Measurements from ENCODE around the gene FAM120B.

FAM120B gene

GRCh38 chr6:170424604-170425126 lies 118.1 kb downstream of the FAM120B start:
- DNase-seq, result no peak

DNA sequence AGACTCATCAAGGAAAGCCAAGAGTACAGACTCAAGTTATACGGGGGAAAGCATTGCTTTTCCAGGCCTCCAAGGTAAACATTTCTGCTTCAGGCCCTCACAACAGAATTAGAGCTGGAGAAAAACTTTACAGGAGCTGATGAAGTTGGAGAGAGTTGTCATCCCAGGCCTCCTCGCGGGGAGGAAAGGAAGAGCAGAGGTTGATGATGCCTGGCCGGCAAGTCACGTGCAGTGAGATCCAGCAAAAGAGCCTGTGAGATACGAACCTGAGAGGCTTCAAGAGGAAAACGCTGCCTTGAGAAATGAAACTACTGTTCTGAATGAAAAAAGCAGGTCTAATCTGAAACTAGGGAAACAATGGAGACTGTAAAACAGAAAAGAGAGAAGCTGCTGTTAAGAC lies 122.9 kb downstream of the FAM120B start:
- DNase-seq, result peak; percentile 35

DNA sequence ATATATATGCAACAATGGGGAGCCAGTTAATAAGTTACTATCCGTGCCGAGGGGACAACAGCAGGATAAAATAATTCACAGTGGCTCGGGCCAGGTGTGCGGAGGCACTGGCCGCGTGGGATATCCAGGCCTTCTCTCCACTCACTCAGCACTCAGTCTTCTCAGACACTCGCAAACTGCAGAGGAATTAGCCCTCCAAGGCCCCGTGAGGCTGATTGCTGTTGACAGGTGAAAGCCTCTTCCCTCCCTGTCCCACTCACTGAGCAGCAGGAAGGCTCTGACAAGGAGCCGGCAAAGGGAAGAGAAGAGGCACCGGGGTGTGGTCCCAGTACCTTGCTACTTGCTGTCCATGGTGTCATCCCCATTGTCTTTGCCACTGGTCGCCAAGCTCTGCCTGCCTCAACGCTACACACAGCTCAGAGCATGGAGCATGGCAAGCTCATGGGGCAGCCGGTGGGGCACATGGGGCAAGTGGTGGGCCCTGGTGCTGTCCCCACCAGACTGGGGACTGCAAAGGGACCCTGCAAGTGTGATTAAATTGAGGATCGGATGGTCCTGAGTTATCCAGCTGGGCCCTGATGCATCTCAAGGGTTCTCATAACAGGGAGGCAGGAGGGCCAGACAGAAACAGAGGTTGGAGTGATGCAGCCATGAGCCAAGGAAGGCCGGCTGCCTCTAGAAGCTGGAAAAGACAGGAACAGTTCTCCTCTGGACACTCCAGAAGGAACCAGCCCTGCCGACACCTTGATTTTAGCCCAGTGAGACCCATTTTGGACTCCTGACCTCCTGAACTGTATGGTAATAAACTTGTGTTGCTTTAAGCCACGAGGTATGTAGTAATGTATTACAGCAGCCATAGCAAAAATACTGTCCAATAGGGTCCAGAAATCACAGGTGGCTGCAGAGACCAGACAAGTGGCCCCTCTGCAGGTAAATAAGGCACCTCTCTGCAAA lies 126.9 kb downstream of the FAM120B start:
- no peak for DNase-seq

DNA sequence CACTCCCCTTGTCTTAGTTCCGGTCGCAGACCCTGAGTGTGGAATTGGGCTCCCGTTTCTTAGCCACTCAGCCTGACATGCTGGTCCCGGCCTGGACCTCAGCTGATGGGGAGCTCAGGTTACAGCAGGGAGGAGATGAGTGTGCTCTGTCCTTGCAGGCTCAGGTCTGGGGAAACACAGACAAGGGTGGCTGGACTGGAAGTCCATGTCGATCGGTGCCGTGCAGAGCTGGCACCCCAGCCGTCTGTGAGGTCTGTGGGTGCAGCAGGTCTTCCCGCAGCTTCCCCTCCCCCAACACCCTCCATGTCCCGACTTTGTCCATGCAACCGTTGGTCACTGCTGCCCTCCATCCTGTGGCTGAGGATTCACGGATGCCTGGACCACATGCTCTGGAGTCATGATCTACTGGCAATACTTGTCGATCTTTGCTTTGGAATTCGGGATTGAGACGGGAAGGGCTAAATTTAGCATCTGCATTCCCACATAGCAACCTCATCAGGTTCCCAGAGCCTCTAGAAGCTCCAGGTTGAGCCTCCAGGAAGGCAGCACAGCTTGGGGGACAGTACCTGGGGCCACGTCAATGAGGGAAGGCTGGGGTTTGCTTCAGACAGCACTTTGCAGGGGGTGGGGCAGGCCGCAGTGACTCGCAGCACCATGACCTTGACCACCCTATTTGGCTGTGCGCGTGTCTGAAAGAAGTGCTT lies 127.7 kb downstream of the FAM120B start:
- DNase-seq, result no peak

DNA sequence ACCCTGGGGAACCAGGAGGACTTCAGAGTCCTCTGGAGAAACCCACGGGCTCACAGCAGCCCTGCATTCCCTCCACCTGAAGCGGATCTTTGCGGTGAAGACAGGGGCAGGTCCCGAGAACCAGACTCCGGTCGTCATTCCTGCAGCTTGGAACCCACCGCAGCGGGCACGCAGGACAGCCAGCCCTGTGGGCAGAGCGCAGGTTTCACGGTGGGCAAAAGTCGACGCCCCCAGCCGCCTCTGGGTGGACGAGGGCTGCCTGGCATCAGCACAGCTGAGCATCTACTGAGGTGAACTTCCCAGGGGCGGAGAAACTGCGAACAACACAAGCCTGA lies 128.2 kb downstream of the FAM120B start:
- no peak for DNase-seq

DNA sequence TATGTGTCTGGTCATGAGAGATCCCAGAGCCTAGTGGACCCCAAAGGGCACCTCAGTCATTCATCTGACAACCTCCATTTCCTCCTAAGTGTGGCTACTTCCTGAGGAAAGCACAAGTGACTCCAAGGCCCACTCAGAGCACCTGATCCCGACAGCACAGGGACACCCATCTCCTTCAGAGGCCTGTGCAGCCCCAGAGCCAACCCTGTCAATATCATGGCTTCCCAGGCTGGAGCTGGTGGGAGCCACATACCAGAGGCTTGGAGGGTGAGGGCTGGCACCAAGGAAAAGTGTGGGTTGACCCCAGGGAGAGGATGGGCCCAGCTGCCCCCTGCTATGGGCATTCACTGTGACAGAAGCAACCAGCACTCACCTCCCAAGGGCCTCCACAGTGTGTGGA lies 129.2 kb downstream of the FAM120B start:
- DNase-seq, result no peak

GRCh38 chr6:170436209-170436809 lies 129.8 kb downstream of the FAM120B start:
- DNase-seq, result no peak

- no peak for DNase-seq
Measured at GRCh38 chr6:170437719-170438401, 131.3 kb downstream of the FAM120B start.

DNA sequence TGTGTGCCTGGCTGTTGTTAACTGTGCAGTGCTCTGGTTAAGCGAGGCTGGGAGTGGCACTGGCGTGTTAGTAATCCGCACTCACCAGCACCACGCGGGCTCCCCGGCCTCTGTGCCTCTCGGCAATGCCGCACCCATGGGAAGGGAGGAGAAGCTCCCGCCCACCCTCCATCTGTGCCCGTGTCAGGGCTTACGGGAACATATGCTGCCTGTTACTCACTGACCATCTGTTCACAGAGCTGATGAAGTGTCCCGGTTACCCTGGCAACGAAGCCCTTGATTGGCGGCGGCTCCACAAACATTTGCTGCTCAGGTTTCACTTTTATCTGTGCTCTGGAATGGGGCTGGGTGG lies 131.8 kb downstream of the FAM120B start:
- peak; percentile 99 for DNase-seq

DNA sequence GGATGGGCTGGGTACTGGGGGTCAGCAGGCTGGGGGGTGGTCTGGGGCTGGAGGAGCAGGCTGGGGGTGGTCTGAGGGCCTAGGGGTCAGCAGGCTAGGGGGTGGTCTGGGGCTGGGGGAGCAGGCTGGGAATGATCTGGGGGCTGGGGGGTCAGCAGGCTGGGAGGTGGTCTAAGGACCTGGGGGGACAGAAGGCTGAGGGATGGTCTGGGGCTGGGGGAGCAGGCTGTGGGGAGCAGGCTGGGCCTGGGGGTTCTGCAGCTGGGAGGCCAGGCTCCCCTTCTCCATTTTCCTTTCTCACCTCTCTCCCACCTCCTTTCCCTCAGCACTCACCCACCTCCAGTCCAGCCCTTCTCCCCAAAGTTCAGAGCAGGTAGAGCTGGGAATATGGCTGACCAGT lies 132.3 kb downstream of the FAM120B start:
- no peak for DNase-seq

- DNase-seq, result no peak
Measured at GRCh38 chr6:170439366-170440361, 133.1 kb downstream of the FAM120B start.

GRCh38 chr6:170440437-170440836 lies 133.9 kb downstream of the FAM120B start:
- DNase-seq, result no peak

DNA sequence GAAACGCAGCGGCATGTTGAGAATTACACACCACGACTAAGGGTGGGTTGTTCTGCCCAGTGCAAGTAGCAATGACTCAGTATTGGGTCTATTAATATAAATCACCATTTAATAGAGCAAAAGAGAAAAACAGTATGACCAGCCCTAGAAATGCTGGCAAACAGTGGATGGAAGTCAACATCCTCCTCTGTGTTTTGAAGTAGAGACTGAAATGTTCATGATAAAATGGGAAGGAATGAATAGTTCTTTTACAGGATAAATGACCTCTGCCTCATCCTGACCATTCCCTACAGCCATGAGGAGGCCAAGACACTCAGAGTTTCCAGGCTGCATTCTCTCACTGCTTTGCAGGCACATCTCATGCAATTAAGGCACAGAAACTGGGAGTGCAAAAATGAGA lies 134.8 kb downstream of the FAM120B start:
- peak; percentile 24 for DNase-seq

- no peak for DNase-seq
Measured at GRCh38 chr6:170442596-170442995, 136.0 kb downstream of the FAM120B start.

DNA sequence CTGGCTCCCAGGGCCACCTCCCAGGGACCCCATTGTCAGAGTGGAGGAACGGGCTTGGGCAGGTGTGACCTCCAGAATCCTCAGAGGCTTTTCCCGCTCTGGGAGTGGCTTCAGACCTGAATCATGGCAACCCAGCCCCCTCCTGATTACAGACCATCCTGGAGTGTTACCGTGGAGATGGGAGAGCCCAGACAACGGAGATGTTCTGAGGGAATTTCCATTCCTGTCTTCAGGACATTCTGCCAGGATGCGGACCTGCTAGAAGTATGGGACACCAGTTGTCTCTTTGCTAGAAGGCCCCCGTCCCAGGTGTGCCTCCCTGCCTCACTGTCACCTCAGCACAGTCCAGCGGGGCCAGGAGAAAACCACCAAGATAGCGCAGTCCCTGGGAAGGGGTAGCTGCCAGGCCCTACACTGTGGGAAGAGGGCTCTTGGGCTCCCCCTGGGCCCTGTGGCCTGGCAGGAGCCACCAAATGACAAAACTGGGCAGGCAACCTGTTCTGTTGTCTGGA lies 136.6 kb downstream of the FAM120B start:
- DNase-seq, result no peak

GRCh38 chr6:170444056-170444591 lies 137.6 kb downstream of the FAM120B start:
- DNase-seq, result no peak

- no peak for DNase-seq
Measured at GRCh38 chr6:170444811-170445211, 138.3 kb downstream of the FAM120B start.

- DNase-seq, result peak; percentile 58
Measured at GRCh38 chr6:170445487-170445886, 138.9 kb downstream of the FAM120B start.

DNA sequence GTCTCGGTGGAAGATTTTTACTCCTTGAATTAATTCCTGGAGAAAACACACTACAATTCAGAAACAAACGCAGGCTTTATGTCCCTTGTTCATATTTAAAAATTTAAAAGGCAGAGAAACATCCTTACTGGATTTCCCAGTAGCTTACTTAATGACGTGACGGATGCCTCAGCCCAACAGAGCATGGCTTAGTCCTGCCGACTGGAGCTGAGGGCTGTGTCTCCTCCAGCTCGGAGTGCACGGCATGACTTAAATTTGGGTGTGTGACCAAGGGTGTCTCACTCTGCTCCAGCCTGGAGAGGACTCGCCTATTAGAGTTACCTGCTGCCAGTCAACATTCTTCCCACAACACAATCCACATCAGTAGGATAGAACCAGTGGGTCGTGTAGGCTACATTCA lies 139.4 kb downstream of the FAM120B start:
- DNase-seq, result no peak

DNA sequence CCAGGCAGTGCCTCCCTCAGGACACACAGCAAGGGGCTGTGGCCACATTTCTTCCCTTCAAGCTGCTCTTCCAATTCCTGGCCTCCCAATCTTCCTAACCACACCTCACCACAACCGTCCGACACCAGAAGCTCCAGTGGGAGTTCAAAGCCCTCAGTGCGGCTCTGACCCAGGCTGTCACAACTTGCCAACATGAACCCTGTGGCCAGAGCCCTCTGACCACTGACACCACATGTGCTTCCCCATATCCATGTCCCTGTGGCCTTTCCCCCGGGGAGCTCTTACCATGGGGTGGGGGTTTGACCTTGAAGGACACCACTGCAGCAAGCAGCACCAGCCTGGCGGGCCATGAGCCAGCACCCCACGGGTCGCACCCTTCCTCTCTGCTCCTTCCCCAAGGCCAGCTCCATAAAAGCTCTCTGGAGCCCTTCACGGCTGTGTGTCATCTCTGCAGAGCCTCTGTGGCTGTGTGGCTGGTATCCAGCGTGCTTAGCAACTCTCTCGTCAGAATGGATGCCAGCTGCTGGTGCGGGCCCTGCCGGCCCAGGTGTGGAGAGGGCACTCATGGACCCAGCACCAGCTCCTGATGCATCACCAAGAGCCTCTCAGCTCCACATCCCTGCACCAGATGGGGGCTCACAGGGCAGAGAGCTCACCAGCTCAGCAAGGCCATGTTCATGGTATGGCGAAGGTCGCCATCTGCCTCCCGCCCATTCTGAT lies 140.4 kb downstream of the FAM120B start:
- DNase-seq, result no peak

DNA sequence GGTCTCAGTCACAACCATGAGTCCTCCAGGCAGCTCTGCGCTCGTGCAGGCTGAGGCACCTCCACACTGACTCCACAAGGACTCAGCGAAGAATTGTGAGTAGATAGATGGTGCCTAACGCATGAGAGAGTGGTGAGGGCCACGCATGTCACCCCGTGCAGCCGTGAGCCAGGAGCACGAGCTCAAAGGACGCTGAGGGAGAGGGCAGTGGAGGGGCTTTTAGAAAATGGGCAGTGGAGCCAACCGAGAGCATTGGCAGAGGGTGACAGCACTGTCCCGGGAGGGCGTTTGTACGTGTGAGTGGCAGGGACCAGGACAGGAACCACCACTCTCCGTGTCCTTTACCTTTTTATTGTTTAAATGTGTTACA lies 141.0 kb downstream of the FAM120B start:
- DNase-seq, result no peak
